Activated CD4-positive, alpha-beta T cell treated with anti-CD3 and anti-CD28 coated beads, Interleukin-2, amount 10 ng/mL, durations not matched to agents 7 days and 5 days (primary cell): ENCODE data around the gene ZNRF1. TPM values are rescaled to one million over a fixed set of nuclear protein-coding genes. Genes with fewer than 3 reads are reported as not detected.

ENCODE experiments used
- CTCF ChIA-PET: fragments of 350-600 bp; sonication (Branson Sonifier 250); formaldehyde crosslinking; loops from one replicate; lab custom pipeline; 2021; ENCODE audit warnings: antibody characterized with exemption; lab: Charles Lee
- POLR2A ChIA-PET: fragments of 350-600 bp; sonication (Branson Sonifier 250); formaldehyde crosslinking; loops from one replicate; lab custom pipeline; 2021; ENCODE audit warnings: antibody characterized with exemption; lab: Charles Lee
- DNase-seq: peaks from one replicate; pipeline ENCODE4 v3.0.0-alpha.2; 2020
- H3K27ac Mint-ChIP-seq: one replicate; pipeline ENCODE4 v1.8.0; 2021; ENCODE audit warnings: mild to moderate bottlenecking, moderate library complexity, mixed read lengths
- H3K27me3 Mint-ChIP-seq: one replicate; pipeline ENCODE4 v1.8.0; 2021; ENCODE audit warnings: mixed read lengths
- H3K36me3 Mint-ChIP-seq: one replicate; pipeline ENCODE4 v1.8.0; 2021; ENCODE audit warnings: low read depth, mixed read lengths
- H3K4me1 Mint-ChIP-seq: one replicate; pipeline ENCODE4 v1.8.0; 2021; ENCODE audit warnings: mixed read lengths
- H3K4me3 Mint-ChIP-seq: one replicate; pipeline ENCODE4 v1.8.0; 2021; ENCODE audit warnings: mild to moderate bottlenecking, moderate library complexity, mixed read lengths
- H3K9me3 Mint-ChIP-seq: one replicate; pipeline ENCODE4 v1.8.0; 2021; ENCODE audit warnings: mixed read lengths
- total RNA-seq, 2 experiments: library from RNA; stranded (reverse); gene quantifications; one replicate each; pipeline ENCODE4 v1.2.3, GENCODE V29; 2021

Gene ZNRF1
- total RNA-seq, 2 experiments from 2014 or later = 16.1 to 16.3 TPM

- Mint-ChIP-seq H3K27ac (peak overlapping the region; percentile 88), H3K27me3 (no peaks in the 10 kb centered on the region), H3K36me3 (peaks cover under 1% of the 10 kb centered on the region), H3K4me3 (no peak overlapping the region), H3K9me3 (no peaks in the 10 kb centered on the region), H3K4me1 (peaks cover 55% of the 10 kb centered on the region)
- DNase-seq = no peak
- CTCF ChIA-PET = interaction anchor here (0.7 to 6.6 kb wide), 53 partner anchors 8 to 401 kb away, joined by 3 to 84 read pairs (median 5); partner anchors contain the start of genes WDR59 and ZNRF1
- POLR2A ChIA-PET = interaction anchor here (0.6 to 1.2 kb wide), 3 partner anchors 113 to 373 kb away, joined by 4 to 5 read pairs (median 4); partner anchors contain the start of genes WDR59 and ZNRF1
Observed at GRCh38 chr16:75111514-75111940, 112.7 kb downstream of the ZNRF1 start.

DNA sequence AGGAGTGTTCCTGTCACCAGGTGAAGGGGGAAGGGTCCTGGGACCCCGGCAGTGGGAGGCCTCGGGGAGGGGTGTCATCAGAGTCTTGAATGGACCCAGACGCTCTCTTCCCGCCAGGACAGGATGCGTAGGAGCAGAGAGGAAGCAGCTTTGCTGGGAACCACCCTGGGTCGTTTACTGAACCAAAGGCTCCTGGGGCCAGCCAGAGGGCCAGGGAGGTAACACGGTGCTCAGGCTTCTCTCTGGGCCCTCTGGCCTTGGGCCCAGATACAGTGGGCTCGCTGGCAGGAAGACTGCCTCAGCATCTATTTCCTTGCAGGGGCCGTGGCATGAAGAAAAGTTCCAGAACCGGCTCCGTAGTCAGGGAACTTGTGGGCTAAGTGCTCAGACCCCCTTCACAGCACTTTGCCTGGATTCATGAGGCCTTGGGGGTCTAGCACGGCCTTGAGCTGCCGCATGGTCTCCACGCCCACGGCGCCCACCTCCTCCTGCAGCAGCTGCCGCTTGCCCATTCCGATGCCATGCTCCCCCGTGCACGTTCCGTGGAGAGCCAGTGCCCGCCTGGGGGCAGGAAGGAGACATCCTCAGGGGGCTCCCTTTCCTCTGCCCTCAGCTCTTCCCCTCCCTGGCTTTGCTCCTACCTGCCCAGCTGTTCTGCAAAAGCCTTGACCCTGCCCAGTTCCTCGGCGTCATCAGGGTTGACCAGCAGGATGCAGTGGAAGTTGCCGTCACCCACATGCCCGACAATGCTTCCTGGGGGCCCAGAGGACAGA, 113.3 kb downstream of the ZNRF1 start:
- no peaks in the 10 kb centered on the region for H3K27me3 Mint-ChIP-seq
- H3K4me3 Mint-ChIP-seq = no peak overlapping the region
- no peaks in the 10 kb centered on the region for H3K36me3 Mint-ChIP-seq
- no peaks in the 10 kb centered on the region for H3K9me3 Mint-ChIP-seq
- peaks cover 49% of the 10 kb centered on the region for H3K4me1 Mint-ChIP-seq
- no peak overlapping the region for H3K27ac Mint-ChIP-seq
- ChIA-PET CTCF (interaction anchor here (0.6 to 6.6 kb wide), 39 partner anchors 8 to 402 kb away, joined by 3 to 84 read pairs (median 6); partner anchors contain the start of genes WDR59 and ZNRF1), POLR2A (interaction anchor here (1.2 kb wide), 1 partner anchor 127 kb away, joined by 4 read pairs; the partner anchor contains the start of gene WDR59)
- no peak for DNase-seq

DNA sequence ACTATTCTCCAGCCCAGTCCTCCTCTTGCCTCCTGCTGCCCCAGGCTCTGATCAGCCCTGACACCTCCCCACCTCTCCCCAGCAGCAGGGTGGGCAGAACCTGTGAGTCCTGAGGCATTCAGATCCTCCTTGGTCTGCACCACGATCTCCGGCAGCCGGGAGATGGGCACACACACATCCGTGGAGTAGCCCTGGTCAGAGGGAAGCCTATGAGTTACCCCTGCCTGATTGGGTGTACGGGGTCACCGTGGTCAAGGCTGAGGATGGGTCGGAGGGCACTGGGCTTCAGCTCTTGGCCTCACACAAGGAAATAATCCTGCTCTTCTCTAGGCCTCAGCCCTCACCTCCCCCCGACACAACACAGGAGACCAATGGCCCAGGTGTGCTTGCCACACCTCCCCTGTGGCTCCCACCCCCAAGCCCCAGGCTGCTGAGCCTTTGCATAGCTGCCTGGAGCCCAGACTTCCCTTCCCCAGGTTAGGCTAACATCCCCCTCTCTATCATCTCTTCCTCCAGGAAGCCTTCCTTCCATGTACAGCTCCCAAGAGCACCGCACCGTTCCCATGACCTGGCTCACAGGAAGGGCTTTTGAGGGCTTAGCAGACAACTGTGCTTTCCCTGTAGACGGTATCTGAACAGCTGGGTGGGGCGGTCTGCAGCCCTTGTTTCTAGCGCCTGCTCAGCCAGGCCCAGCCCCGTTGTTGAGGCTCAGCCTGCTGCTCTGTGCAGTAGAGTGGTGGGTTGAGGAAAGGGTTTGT, 114.1 kb downstream of the ZNRF1 start:
- peak overlapping the region; percentile 62 for H3K27ac Mint-ChIP-seq
- no peak for DNase-seq
- H3K4me1 Mint-ChIP-seq = peaks cover 42% of the 10 kb centered on the region
- CTCF ChIA-PET = interaction anchor here (0.6 to 6.6 kb wide), 12 partner anchors 9 to 317 kb away, joined by 3 to 84 read pairs (median 8); partner anchors contain the start of genes WDR59 and ZNRF1
- no peaks in the 10 kb centered on the region for H3K36me3 Mint-ChIP-seq
- no peaks in the 10 kb centered on the region for H3K9me3 Mint-ChIP-seq
- no peaks in the 10 kb centered on the region for H3K27me3 Mint-ChIP-seq
- H3K4me3 Mint-ChIP-seq = no peak overlapping the region
- POLR2A ChIA-PET = no interaction called here

DNA sequence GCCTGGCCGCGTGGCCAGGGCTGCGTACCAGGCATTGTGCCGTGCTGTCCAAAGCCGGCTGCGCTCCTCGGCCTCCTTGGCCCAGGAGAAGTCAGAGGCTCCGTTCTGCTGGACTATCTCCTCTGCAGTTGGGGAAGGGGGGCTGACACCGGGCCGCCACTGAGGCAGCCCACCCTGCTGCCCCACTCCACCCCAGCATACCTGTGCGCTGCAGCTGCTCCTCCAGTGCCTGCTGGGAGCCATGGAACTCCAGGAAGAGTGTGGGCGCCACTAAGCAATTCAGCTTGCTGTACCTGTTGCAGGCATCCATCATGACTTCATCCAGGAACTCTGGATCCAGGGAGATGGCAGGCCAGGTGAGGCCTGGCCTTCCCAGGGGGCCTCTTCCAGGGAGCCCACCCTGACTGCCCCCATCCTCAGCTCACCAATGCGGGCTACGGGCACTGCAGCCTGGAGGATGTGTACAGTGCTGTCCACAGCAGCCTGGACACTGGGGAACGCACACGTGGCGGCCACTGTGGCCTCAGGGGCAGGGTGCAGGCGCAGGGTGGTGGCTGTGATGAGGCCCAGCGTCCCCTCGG, 114.8 kb downstream of the ZNRF1 start:
- Mint-ChIP-seq H3K4me1 (peaks cover 36% of the 10 kb centered on the region), H3K4me3 (no peak overlapping the region), H3K27ac (no peak overlapping the region), H3K9me3 (no peaks in the 10 kb centered on the region), H3K27me3 (no peaks in the 10 kb centered on the region), H3K36me3 (no peaks in the 10 kb centered on the region)
- POLR2A ChIA-PET = no interaction called here
- CTCF ChIA-PET = interaction anchor here (0.7 to 6.6 kb wide), 2 partner anchors 50 to 116 kb away, joined by 3 to 84 read pairs; partner anchors contain the start of gene ZNRF1
- no peak for DNase-seq

DNA sequence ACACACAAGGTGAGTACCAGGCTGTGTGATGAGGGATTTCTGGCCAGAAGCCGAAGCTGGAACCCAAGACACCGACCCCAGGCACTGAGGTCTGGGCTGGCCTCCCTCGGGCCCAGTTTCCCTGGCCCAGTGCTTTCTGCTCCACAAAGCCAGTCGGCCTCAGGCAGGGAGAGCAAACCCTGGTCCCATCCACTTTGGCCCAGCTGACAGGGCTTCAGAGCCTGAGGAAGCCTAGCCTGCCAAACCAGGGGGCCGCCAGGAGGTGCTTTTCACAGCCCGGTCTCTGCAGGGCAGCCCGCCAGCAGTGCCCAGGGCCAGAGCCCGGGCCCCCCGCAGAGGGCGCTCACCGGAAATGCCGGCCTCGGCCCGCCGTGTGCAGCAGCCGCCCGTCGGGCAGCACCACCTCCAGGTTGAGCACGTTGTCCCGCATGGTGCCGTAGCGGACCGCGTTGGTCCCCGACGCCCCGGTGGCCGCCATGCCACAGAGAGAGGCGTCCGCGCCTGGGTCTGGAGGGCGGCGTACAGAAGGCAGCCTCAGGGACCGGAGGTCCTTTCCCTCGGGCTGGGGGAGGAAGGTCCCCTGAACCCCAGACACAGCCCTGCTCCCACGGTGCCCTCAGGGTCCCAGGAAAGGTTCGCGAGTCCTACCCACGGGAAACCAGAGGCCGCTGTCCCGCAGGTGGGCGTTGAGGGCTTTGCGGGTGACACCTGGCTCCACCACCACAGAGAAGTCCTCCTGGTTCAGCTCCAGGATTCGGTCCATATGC, 115.5 kb downstream of the ZNRF1 start:
- Mint-ChIP-seq H3K4me3 (no peak overlapping the region), H3K9me3 (no peaks in the 10 kb centered on the region), H3K36me3 (no peaks in the 10 kb centered on the region), H3K27ac (no peak overlapping the region), H3K4me1 (peaks cover 29% of the 10 kb centered on the region), H3K27me3 (no peaks in the 10 kb centered on the region)
- DNase-seq = no peak
- ChIA-PET POLR2A (no interaction called here), CTCF (interaction anchor here (6.6 kb wide), 1 partner anchor 116 kb away, joined by 84 read pairs; the partner anchor contains the start of gene ZNRF1)

- Mint-ChIP-seq H3K4me3 (no peak overlapping the region), H3K9me3 (peaks cover 2% of the 10 kb centered on the region), H3K27me3 (no peaks in the 10 kb centered on the region), H3K4me1 (peaks cover 20% of the 10 kb centered on the region), H3K27ac (no peak overlapping the region), H3K36me3 (no peaks in the 10 kb centered on the region)
- ChIA-PET POLR2A (no interaction called here), CTCF (interaction anchor here (1.3 kb wide), 1 partner anchor 10 kb away, joined by 4 read pairs; no protein-coding TSS in a partner anchor)
- DNase-seq = no peak
Observed at GRCh38 chr16:75114946-75115825, 116.4 kb downstream of the ZNRF1 start.

DNA sequence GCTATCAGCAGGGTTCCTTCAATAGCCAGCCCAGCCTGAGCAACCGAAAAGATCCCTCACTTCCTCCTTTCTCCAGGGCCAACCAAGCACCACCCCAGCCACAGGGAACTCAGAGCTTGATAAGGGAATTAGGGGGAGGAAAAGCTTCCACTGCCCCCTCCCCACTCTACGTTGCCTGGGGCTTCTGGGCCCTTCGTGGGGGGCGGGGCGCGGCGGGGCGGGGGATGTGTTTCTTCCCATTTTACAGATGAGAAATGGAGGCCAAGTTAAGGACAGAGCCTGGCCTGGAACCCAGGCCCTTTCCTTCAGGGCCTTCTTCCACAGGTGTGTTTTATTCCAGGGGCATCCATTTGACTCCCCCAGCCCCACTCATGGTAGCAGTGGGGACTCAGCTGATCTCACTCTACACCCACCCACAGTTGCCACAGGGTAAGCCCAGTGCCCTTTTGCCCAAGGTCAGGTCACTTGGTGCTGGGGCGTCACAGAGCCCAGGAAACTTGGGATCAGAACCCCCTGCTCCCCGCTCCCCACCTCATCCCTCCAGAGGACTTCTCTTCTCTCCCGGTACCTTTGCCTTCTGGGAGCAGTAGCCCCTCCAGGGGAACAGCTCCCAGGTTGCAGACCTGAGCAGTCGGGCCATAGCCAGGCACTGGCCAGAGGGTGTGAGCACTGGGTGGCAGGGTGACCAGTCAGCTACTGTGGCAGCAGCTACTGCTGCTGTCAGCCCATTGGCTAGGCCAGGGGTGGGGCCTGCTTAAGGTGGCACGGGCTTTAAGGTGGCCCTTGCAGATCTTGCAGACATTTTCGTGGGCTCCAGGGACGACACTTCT, 117.5 kb downstream of the ZNRF1 start, which contains the start of gene LDHD:
Gene LDHD (minus strand): TSS at position 700 of the 830 bp plus-strand sequence. CDS start 60 bp downstream, at position 640.
- H3K4me3 Mint-ChIP-seq = peak within 1 kb of the TSS; percentile 13

DNA sequence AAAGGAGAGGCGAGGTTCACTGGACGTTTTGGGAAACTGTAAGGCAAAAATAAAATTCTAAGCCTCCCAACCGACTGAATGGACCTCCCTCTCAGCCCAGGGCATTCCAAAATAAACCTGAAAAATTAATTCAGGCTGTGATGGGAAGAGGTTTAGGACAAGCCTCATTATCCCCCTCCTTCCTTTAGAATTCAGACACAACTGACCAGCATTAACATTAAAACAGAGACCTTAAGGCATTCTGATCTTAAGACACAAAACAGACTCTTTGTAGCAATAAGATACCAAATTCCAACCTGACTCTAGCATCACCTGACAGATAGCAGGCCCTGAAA, 118.1 kb downstream of the ZNRF1 start:
- peaks cover 4% of the 10 kb centered on the region for H3K4me1 Mint-ChIP-seq
- H3K4me3 Mint-ChIP-seq = no peak overlapping the region
- ChIA-PET POLR2A (interaction anchor here (0.7 kb wide), 1 partner anchor 1061 kb away, joined by 3 read pairs; no protein-coding TSS in a partner anchor), CTCF (interaction anchor here (0.8 to 0.9 kb wide), 3 partner anchors 14 to 118 kb away, joined by 3 read pairs; partner anchors contain the start of gene ZNRF1)
- no peaks in the 10 kb centered on the region for H3K36me3 Mint-ChIP-seq
- H3K27ac Mint-ChIP-seq = no peak overlapping the region
- no peak for DNase-seq
- no peaks in the 10 kb centered on the region for H3K27me3 Mint-ChIP-seq
- H3K9me3 Mint-ChIP-seq = peaks cover 4% of the 10 kb centered on the region

More for the DNA sequence above, 117.5 kb downstream of the ZNRF1 start, which contains the start of gene LDHD:
- Mint-ChIP-seq H3K4me1 (peaks cover 9% of the 10 kb centered on the region), H3K36me3 (no peaks in the 10 kb centered on the region), H3K27ac (no peak within 1 kb of the TSS), H3K9me3 (peaks cover 2% of the 10 kb centered on the region), H3K27me3 (no peaks in the 10 kb centered on the region)
- CTCF ChIA-PET = interaction anchor here (0.8 to 1.3 kb wide), 2 partner anchors 11 to 14 kb away, joined by 3 to 4 read pairs; no protein-coding TSS in a partner anchor
- POLR2A ChIA-PET = no interaction called here
- no peak for DNase-seq

- CTCF ChIA-PET = interaction anchor here (0.6 to 2.1 kb wide), 5 partner anchors 8 to 352 kb away, joined by 3 to 12 read pairs (median 3); partner anchors contain the start of gene ZNRF1
- DNase-seq = no peak
Observed at GRCh38 chr16:75118943-75119539, 120.2 kb downstream of the ZNRF1 start.

DNA sequence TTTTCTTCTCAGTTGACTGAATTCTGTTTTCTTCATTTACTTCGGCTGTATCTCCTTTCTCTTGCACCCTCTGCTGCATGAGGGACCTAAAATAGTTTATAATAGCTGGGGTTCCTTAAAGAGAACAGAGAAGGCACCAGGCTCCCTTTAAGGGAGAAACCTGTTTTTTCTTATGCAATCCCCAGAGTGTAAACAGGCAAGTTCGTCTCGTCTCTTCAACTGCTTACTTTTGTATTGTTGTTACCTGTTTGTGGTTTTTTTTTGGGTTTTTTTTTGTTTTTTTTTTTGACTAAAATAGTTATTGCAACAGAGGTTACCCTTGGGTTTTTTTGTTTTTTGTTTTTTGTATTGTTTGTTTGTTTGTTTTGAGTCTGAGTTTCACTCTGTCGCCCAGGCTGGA, 121.4 kb downstream of the ZNRF1 start:
- DNase-seq = no peak
- Mint-ChIP-seq H3K36me3 (no peaks in the 10 kb centered on the region), H3K27ac (no peak overlapping the region), H3K4me1 (no peaks in the 10 kb centered on the region), H3K9me3 (peaks cover 10% of the 10 kb centered on the region), H3K27me3 (no peaks in the 10 kb centered on the region), H3K4me3 (no peak overlapping the region)
- CTCF ChIA-PET = interaction anchor here (0.6 to 2.1 kb wide), 4 partner anchors 9 to 382 kb away, joined by 3 to 12 read pairs (median 3); no protein-coding TSS in a partner anchor
- POLR2A ChIA-PET = no interaction called here

More at GRCh38 chr16:75118943-75119539, 120.2 kb downstream of the ZNRF1 start:
- Mint-ChIP-seq H3K4me3 (no peak overlapping the region), H3K27ac (no peak overlapping the region), H3K9me3 (peaks cover 10% of the 10 kb centered on the region), H3K27me3 (no peaks in the 10 kb centered on the region), H3K36me3 (no peaks in the 10 kb centered on the region), H3K4me1 (no peaks in the 10 kb centered on the region)
- POLR2A ChIA-PET = no interaction called here
